Activated CD4-positive, alpha-beta T cell treated with anti-CD3 and anti-CD28 coated beads, Interleukin-2, Interleukin-6, amounts not matched to agents 100 ng/mL and 50 ng/mL, durations not matched to agents 16 hours and 8 hours (primary cell): ENCODE results near the gene CEP55.

Source experiments
- DNase-seq: peaks from one replicate; pipeline ENCODE4 v3.0.0-alpha.2; 2020

The CEP55 gene

GRCh38 chr10:93567277-93568104 is 71.1 kb downstream of the CEP55 start:
- DNase-seq: no peak

- DNase-seq: no peak
Observed at GRCh38 chr10:93568105-93568390, 71.6 kb downstream of the CEP55 start.

- DNase-seq: no peak
Observed at GRCh38 chr10:93570383-93570782, 74.0 kb downstream of the CEP55 start.

- no peak for DNase-seq
Observed at GRCh38 chr10:93572606-93573005, 76.2 kb downstream of the CEP55 start.

GRCh38 chr10:93573051-93573909 is 76.9 kb downstream of the CEP55 start:
- no peak for DNase-seq

- no peak for DNase-seq
Observed at GRCh38 chr10:93573924-93574323, 77.5 kb downstream of the CEP55 start.

- DNase-seq: no peak
Observed at GRCh38 chr10:93576888-93577287, 80.5 kb downstream of the CEP55 start.

- no peak for DNase-seq
Observed at GRCh38 chr10:93577565-93577964, 81.2 kb downstream of the CEP55 start.
